Transverse colon (tissue), 3 donors: ENCODE results near the gene ZFHX3.

ENCODE experiments used
- EP300 ChIP-seq: sonication (generic); formaldehyde crosslinking; IDR thresholded peaks from one replicate; pipeline ENCODE4 v1.6.1; 2017; ENCODE audit warnings: antibody characterized with exemption, low read depth
- TF ChIP-seq, protein P1 (sequence below), 5 experiments: fragments of 200-600 bp in 3 of 5; fragments of 450-650 bp in 2 of 5; sonication (generic) in 3 of 5; IDR thresholded peaks; 1 replicate in 2 of 5; 2 replicates in 3 of 5; pipeline ENCODE4 v1.5.1; 2016 to 2017; ENCODE audit warnings: antibody characterized with exemption in 5 of 5, inconsistent platforms in 3 of 5, mild to moderate bottlenecking in 2 of 5, moderate library complexity in 1 of 5

- TF ChIP-seq, protein P1, sequence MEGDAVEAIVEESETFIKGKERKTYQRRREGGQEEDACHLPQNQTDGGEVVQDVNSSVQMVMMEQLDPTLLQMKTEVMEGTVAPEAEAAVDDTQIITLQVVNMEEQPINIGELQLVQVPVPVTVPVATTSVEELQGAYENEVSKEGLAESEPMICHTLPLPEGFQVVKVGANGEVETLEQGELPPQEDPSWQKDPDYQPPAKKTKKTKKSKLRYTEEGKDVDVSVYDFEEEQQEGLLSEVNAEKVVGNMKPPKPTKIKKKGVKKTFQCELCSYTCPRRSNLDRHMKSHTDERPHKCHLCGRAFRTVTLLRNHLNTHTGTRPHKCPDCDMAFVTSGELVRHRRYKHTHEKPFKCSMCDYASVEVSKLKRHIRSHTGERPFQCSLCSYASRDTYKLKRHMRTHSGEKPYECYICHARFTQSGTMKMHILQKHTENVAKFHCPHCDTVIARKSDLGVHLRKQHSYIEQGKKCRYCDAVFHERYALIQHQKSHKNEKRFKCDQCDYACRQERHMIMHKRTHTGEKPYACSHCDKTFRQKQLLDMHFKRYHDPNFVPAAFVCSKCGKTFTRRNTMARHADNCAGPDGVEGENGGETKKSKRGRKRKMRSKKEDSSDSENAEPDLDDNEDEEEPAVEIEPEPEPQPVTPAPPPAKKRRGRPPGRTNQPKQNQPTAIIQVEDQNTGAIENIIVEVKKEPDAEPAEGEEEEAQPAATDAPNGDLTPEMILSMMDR (IDR thresholded peaks at IDR 0.05), result no peak
- no peak for TF ChIP-seq EP300
Measured at GRCh38 chr16:72836181-72836580, 211.7 kb downstream of the ZFHX3 start.
